ENCODE results near the gene PPME1. TPM values are rescaled to one million over a fixed set of nuclear protein-coding genes. Genes with fewer than 3 reads are reported as not detected.

The PPME1 gene
- total RNA-seq, 1 experiment from 2014 or later, result 68.3 TPM

DNA sequence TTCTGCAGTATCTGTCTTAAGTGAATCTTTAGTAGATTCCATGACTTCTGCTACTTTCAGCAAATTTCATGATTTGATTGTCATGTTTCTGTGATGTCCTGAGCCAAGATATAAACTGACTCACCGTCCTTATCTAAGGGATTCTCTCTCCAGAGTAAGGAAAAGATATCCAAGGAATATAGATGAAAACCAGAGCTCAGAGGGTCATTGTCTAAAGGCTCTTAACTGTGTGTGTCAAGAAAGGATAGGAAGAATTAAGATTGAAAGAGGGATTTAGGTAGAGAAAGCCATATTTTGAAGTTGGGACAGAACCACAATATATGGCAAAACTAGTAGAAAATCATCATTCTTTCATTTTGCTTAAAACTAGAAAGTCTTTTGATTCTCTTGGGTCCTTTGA lies 50.7 kb downstream of the PPME1 start:
- ChIA-PET POLR2A (no interaction called here), CTCF (no interaction called here), RAD21 (ENCODE audit: low non-redundant PET in 1 of 2, low total read pairs in 2 of 2, uncharacterized antibody in 2 of 2, unreplicated experiment in 2 of 2) (no interaction called here)
- Histone ChIP-seq H3K79me2 (ENCODE audit: insufficient read depth, low read length) (peaks cover 7% of the 10 kb centered on the region; the same call in 1 of the 2 replicates), H3K9me2 (ENCODE audit: insufficient read depth) (no peaks in the 10 kb centered on the region), H3K4me2 (ENCODE audit: low read length) (no peak overlapping the region), H3K36me3 (ENCODE audit: control insufficient read depth in 1 of 2, insufficient read depth in 2 of 2, low read length in 2 of 2) (0 out of 4 replicates have a peak, but pooled peaks cover 0 to 8% of the 10 kb centered on the region in 2 experiments), H3K4me3 (replicated peaks in 1 of 2; ENCODE audit: low read depth in 1 of 2, low read length in 2 of 2) (no peak overlapping the region), H3K27ac (ENCODE audit: low read depth, low read length) (no peak overlapping the region), H3K9me3 (ENCODE audit: control insufficient read depth in 1 of 2, insufficient read depth in 1 of 2, low read depth in 1 of 2, low read length in 2 of 2) (no peaks in the 10 kb centered on the region), H3K27me3 (ENCODE audit: insufficient read depth, low read length) (no peaks in the 10 kb centered on the region), H3K4me1 (ENCODE audit: control insufficient read depth in 1 of 2, insufficient read depth in 2 of 2, low read length in 2 of 2) (no peaks in the 10 kb centered on the region), H2AFZ (ENCODE audit: low read depth, low read length, poor library complexity, severe bottlenecking) (no peak overlapping the region), H3K9ac (ENCODE audit: low read length) (no peak overlapping the region), H4K20me1 (ENCODE audit: insufficient read depth) (peaks cover 5% of the 10 kb centered on the region; the same call in 1 of the 2 replicates)
- ATAC-seq (no peak), DNase-seq (ENCODE audit: low read depth, low spot score) (no peak)
- TF ChIP-seq POLR2AphosphoS5 (IDR thresholded peaks at IDR 0.05; ENCODE audit: low read depth, low read length) (no peak), REST (IDR thresholded peaks at IDR 0.05; ENCODE audit: low read depth) (no peak), CEBPB (IDR thresholded peaks at IDR 0.05; ENCODE audit: low read depth) (no peak), EZH2phosphoT487 (IDR thresholded peaks at IDR 0.05; ENCODE audit: borderline replicate concordance) (no peak), ATF3 (IDR thresholded peaks at IDR 0.05) (no peak), CBX3 (IDR thresholded peaks at IDR 0.05; ENCODE audit: low read depth) (no peak), YY1 (IDR thresholded peaks at IDR 0.05; ENCODE audit: extremely low read depth, insufficient replicate concordance, low read depth, low read length) (no peak), ELF1 (IDR thresholded peaks at IDR 0.05; ENCODE audit: borderline replicate concordance, low read depth) (no peak), FOSL1 (IDR thresholded peaks at IDR 0.05; ENCODE audit: low read depth) (no peak), SP1 (IDR thresholded peaks at IDR 0.05; ENCODE audit: low read depth) (no peak), RAD21 (IDR thresholded peaks at IDR 0.05; ENCODE audit: low read depth) (no peak), EGR1 (IDR thresholded peaks at IDR 0.05; ENCODE audit: low read depth) (no peak)
- TF ChIP-seq, protein P1, sequence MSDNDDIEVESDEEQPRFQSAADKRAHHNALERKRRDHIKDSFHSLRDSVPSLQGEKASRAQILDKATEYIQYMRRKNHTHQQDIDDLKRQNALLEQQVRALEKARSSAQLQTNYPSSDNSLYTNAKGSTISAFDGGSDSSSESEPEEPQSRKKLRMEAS (IDR thresholded peaks at IDR 0.05), result no peak
- TF ChIP-seq, protein P2, sequence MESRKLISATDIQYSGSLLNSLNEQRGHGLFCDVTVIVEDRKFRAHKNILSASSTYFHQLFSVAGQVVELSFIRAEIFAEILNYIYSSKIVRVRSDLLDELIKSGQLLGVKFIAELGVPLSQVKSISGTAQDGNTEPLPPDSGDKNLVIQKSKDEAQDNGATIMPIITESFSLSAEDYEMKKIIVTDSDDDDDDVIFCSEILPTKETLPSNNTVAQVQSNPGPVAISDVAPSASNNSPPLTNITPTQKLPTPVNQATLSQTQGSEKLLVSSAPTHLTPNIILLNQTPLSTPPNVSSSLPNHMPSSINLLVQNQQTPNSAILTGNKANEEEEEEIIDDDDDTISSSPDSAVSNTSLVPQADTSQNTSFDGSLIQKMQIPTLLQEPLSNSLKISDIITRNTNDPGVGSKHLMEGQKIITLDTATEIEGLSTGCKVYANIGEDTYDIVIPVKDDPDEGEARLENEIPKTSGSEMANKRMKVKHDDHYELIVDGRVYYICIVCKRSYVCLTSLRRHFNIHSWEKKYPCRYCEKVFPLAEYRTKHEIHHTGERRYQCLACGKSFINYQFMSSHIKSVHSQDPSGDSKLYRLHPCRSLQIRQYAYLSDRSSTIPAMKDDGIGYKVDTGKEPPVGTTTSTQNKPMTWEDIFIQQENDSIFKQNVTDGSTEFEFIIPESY (IDR thresholded peaks at IDR 0.05; ENCODE audit: extremely low read depth, insufficient replicate concordance, low read length), result no peak
- intact Hi-C loops (cut with micrococcal nuclease), result no loop called here
- BruUV-seq (replicated peaks), result no TSS peak
